ELR (cell line): ENCODE data around the gene SRC.
"Not testable (repeated sequence)": the region's sequence is repeated elsewhere in the genome, so short reads cannot be mapped to it uniquely, and the experiment has no call there.

Source experiments
- DNase-seq: peaks from one replicate; pipeline ENCODE4 v3.0.0-alpha.2; 2015; ENCODE audit warnings: low read depth

The SRC gene

GRCh38 chr20:37363221-37364012 lies 17.5 kb downstream of the SRC start:
- no peak for DNase-seq

DNA sequence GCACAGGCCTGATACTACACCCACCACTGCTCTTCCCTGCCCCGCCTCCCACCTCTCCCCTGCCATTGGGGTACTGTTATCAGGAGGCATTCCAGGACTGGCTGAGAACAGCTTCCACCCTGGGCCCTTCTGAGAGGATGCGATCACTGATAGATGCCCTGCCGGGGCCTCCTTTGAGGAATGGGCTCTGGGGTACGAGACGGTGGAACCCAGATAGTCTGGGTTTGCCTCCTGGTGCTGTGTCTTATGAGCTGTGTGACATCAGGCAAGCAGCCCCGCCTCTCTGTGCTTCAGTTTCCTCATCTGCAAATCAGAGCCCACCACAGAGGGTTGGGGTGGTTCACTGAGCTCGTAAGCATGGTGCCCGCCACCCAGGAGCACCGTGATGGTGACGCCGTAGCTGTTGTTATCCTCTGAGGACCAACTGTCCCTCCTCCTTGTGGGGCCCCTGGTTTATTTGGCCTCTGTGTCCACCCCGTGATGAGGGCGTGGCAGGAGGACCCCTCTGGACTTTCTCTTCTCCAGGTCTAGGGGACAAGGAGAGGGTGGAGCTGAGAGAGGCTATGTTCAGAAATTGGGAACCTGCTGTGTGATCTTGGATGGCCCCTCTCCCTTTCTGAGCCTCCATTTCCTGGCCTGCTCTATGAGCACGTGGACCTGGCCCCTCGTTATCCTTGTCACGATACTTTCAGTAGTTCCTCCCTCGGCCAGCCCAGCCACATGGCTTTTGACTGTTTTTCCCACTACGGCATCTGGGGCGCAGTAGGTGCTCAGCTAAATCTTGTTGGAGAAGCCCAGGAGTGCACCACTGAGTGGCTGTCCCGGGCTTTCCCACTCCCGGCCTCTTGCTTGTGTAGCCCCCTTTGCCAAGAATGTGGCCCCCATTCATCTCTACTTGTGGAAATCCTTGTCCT lies 18.3 kb downstream of the SRC start:
- DNase-seq: no peak

- no peak for DNase-seq
Observed at GRCh38 chr20:37364927-37365272, 19.0 kb downstream of the SRC start.

DNA sequence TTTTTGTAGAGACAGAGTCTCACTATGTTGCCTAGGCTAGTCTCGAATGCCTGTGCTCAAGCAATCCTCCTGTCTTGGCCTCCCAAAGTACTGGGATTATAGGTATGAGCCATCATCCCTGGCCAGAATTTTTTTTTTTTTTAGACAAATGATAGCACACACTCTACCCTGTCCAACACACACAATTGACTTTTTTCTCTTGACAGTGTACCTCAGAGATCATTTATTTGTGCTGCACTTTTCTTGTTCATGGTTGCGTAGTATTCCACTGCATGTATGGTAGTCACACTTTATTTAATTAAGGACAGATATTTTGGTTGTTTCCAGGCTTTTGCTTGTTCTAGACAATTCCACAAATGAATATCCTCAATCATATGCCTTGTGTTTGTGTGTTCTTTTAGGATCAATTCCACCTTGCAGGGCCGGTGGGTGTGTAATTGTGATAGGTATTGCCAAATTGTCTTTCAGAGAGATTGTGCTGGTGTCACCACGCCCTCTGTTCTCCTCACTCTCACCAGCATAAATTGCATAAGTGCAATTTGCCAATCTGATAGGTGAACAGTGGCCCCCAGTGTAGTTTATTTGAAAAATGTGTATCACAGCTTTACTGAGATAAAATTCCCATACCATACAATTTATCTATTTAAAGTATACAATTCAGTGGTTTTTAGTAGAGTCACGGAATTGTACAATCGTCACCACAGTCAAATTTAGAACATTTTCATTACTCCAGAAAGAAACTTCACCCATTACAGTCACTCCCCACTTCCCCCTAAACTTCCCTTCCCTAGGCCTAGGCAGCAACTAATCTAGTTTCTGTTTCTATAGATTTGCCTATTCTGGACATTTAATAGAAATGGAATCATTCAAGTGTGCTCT lies 20.1 kb downstream of the SRC start:
- no peak for DNase-seq

GRCh38 chr20:37366743-37367142 lies 20.8 kb downstream of the SRC start:
- no peak for DNase-seq

GRCh38 chr20:37369846-37370245 lies 23.9 kb downstream of the SRC start:
- no peak for DNase-seq

DNA sequence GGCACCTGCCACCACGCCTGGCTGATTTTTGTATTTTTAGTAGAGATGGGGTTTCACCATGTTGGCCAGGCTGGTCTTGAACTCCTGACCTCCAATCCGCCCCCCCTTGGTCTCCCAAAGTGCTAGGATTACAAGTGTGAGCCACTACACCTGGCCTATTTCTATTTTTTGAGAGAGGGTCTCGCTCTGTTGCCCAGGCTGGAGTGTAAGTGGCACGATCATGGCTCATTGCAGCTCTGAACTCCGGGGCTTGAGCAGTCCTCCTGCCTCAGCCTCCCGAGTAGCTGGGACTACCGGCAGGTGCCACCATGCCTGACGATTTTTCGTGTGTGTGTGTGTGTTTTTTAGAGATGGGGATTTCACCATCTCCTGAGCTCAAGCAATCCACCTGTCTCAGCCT lies 25.9 kb downstream of the SRC start:
- DNase-seq: not testable (repeated sequence)

DNA sequence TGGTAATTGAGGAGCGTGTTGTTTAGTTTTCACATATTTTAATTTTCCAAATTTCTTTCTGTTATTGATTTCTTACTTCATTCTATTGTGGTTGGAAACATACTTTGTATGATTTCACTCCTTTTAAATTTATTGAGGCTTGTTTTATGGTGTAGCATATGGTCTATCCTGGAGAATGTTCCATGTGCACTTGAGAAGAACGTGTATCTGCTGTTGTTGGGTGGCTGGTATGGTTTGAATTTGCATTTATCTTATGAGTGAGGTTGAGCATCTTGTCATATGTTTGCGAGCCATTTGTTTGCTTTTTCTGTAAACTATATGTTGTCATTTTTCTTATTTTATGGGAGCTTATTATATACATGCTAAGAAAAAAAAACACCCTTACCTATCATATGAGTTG lies 26.5 kb downstream of the SRC start:
- DNase-seq: no peak

DNA sequence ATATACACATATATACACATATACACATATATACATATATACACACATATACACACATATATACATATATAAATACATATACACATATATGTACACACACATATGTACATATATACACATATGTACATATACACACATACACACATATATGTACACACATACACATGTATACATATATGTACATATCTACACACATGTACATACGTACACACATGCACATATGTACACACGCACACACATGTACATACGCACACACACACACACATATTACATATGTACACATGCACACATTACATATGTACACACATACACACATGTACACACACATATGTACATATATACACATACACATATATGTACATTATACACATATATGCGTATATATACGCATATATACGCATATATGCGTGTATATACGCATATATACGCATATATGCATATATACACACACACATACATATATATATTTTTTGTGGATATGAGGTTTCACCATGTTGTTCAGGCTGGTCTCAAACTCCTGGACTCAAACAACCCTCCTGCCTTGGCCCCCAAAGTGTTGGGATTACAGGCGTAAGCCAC lies 27.2 kb downstream of the SRC start:
- DNase-seq: no peak

DNA sequence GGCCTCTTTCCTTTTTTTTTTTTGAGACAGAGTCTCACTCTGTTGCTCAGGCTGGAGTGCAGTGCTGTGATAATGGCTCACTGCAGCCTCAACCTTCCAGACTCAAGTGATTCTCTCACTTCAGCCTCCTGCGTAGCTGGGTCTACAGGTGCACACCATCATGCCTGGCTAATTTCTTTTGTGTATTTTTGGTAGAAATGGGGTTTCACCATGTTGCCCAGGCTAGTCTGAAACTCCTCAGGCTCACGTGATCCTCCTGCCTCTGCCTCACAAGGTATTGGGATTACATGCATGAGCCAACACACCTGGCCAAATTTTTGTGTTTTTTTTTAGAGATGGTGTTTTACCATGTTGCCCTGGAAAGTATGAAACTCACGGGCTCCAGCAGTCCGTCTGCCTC lies 29.3 kb downstream of the SRC start:
- DNase-seq: no peak

DNA sequence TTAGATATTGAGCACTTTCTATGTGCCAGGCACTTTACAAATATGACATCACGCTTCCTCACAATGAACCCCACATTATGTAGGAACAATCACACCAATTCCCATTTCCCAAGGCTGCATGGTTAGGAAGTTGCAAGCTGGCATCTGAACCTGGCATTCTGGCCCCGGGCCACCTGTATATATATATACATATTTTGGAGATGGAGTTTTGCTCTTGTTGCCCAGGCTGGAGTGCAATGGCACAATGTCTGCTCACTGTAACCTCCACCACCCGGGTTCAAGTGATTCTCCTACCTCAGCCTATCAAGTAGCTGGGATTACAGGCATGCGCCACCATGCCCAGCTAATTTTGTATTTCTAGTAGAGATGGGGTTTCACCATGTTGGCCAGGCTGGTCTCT lies 30.4 kb downstream of the SRC start:
- no peak for DNase-seq

DNA sequence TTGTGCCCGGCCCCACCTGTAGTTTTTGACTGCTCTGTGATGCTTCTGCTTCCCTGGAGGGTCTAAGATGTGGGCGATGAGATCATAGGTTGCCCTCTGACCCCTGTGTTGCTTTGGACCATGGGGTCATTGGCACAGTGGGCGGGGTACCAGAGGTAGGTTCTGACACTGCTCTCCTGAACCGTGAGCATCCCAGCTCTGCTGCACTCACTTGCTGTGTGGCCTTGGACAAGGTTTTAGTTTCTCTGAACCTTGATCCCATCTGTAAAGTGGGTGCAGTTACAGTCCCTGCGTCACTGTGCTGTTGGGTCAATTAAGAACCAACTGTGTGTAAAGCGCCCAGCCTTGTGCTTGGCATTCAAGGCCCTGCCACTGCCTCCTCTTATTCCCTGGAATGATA lies 30.9 kb downstream of the SRC start:
- no peak for DNase-seq

- DNase-seq: no peak
Observed at GRCh38 chr20:37377346-37378081, 31.6 kb downstream of the SRC start.

DNA sequence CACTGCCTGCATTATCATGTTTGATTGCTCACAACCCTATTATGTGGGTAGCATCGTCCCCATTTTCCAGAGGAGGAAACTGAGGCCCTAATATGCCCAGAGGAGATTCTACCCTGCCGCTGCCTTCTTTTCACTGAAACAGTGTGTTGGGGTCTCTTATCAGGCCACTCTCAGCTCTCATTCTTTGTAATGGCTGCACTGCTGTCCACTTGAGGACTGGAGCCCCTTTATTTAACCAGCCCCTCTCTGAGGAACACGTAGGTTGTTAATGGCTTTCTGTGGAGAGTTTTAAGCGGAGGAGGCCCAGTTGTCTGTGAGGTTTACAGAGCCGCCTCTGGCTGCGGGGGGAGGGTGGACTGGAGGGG lies 32.5 kb downstream of the SRC start:
- no peak for DNase-seq

DNA sequence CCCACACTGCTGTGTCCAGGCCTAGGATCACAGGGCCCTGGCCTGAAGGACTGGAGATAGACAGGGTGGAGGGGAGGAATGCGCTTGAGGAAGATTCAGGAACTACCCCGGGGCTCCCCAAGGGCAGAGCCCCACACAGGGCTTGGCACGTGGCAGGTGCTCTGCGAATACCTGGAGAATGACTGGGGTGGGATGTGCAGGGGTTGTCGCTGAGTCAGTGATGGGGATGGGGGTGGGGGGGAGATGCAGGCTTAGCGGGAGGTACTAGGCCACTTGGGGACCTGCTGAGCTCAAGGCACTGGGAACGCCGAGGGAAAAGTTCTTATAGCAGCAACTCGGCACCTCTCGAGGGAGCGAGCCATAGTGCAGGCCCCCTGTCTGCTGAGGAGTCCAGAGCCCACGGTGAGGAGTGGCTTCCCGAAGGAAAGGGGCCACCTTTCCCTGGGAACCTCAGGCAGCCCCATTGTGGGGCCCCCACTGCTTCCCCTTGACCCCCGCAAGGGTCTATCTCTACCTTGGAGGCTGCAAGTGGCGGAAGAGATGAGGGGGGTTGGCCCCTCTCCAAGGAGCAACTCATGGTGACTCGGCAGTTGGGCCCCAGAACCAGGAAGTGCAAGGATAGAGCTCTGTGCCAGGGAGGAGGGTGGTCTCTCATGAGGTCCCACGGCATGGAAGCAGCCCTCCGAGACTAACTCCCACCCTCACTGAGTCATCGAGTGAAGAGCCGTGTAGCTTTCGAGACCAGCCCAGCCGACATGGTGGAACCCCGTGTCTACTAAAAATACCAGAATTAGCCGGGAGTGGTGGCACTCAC lies 33.1 kb downstream of the SRC start:
- peak; percentile 84 for DNase-seq

DNA sequence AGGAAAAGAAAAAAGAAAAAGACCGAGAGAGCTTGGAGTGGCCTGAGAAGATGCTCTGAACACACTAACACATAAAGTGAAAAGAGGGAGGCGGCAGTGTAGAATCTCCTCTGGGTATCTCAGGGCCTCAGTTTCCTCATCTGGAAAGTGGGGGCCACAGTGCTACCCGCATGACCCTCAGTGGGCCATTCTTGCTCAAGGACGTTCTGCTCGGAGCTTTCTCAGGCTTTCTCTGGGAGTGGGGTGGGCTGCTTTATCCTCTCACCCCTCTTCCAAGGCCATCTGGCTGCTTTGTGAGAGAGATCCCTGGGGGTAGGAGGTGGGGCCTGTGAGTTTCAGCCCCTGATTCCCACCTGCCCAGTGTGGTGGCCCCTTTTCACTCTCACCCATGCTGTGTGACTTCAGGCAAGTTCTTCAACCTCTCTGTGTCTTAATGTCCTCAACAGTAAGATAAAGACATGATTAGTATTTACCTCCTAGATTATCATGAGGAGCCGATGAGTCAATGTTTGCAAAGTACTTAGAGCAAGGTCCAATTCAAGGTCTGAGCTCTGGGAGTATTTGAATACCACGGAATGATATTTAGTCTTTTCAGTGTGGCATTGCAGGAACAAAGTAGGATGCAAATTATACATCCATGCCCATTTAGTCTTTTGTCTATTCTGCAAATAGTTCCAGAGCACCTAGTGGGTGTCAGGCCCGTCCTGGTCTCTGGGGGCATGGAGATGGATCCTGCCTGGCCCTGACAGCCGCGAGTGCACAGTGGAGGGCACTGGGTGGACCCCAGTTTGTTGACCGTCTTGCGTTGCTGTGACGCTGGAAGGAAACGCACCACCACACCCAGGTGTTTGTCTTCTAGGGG lies 34.3 kb downstream of the SRC start:
- DNase-seq: peak; percentile 59

GRCh38 chr20:37380864-37381579 lies 35.1 kb downstream of the SRC start:
- DNase-seq: no peak

- DNase-seq: no peak
Observed at GRCh38 chr20:37381621-37382471, 35.9 kb downstream of the SRC start.
